NK-92 (cell line): ENCODE measurements around the gene WWOX.

Experiments
- DNase-seq: peaks from one replicate; lab custom pipeline; 2025; ENCODE audit not compliant: unreplicated experiment; lab: John Stamatoyannopoulos, UW

The WWOX gene

DNA sequence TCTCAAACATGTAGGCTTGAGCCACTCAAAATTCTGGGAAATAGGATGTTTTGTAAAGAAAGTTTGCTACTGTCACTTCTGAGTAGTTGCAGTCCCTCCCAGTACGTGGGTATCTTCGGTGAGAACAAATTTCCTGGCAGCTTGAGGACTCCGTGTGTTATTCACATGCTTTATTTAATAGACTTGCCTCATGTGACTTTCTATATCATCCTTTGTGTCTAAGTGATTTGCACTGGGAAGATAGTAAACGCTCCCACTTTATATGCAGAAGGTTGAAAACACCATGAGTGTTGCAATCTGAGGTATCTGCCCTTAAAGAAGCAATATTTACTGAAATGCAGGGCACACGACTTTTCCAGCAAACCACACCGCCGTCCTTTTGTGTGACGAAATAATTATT is 857.4 kb downstream of the WWOX start:
- DNase-seq: no peak

DNA sequence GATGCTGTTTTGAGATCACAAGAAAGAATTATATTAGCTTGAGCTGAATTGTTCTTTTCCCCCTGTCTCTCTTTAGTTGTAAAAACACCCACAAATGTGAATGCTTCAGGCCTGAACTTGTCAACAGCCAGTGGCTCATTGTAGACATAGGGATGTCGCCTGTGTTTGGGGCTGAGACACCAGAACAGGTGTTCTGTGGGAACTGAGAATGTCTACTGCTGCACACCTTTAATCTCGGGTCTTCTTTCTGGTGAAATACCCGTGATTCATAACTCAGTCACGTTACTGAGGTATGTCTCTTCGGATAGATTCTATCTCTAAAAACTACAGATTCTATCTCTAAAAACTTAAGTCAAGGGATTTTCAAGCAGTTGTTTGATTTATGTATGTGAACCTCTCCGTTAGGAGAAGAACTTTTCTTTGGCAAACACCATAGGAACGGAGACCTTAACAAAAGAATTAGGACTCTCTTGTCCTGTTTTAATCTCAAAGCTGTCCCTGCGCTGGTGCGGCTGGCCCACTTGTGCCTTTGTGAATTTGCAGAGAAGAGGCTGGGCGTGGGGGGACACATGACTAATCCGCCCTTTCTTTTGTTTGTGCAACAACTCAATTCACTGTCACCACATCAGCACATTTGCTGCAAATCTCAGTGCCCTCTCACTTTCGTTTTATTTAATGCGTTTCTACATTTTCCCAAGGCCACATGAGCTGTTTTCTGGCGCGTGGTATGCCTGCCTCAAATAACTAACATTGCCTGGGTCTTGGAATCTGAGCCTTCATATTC is 858.1 kb downstream of the WWOX start:
- DNase-seq: no peak

DNA sequence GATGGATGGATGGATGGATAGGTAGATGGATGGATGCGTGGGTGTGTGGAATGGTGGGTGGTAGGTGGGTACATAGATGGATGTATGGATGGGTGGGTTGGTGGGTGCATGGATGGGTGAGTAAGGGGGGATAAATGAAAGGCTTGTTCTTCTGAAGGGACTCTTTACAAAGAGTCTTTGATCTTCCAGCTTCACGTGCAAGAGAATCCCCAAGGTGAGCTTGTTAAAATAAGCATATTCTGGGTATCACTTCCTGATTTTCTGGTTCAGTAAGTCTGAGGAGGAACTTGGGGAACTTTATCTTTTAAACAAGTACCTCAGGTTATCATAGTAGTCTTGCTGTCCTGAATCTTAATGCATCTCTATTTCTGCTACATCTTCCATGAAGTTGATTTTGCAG is 862.0 kb downstream of the WWOX start:
- DNase-seq: no peak

DNA sequence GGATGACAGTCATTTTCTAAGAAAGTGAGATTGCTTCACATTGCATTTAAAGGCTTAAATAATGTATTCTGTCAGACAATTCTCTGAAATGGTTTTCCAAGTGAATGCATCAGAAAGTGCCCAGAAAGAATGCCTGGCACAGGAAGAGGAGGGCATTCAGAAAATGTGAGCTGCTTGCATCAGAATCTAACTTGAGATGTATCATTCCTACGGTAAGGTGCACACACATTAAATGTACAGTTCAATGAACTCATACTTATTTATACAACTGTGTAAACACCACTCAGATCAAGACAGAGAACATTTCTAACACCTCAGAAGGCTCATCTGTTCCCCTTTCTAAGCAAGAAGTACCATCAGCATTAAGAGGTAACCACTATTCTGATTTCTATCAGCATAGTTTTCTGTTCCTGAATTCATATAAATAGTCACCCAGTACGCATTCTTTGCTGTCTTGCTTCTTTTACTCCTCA is 863.0 kb downstream of the WWOX start:
- DNase-seq: no peak

DNA sequence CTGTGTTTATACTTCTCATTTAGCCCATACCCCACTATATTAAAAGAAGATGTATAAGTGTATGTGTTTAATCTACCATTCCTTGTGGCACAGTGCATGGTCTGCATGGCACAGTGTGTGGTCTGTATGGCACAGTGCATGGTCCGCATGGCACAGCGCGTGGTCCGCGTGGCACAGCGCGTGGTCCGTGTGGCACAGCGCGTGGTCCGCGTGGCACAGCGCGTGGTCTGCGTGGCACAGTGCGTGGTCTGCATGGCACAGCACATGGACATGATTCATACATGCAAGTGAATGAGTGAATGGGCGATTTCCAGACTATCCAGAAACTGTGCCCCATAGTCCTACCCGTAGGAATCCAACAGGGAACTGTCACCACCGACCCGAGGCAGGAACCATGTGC is 868.5 kb downstream of the WWOX start:
- no peak for DNase-seq

DNA sequence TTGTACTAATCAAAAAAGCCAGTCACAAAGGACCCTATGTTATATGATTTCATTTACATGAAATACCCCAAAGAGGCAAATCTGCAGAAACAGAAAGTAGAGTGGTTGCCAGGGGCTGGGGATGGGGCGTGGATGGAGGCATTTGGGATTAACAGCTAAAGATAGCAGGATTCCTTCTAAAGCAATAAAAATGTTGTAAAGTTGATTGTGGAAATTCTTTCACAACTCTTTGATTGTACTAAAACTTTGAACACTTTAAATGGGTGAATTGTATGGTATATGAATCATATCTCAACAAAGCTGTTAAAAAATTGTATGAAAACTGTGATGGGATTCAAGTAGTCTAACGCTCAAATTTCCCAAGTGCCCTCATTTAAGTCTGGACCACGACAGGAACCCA is 870.3 kb downstream of the WWOX start:
- DNase-seq: no peak

DNA sequence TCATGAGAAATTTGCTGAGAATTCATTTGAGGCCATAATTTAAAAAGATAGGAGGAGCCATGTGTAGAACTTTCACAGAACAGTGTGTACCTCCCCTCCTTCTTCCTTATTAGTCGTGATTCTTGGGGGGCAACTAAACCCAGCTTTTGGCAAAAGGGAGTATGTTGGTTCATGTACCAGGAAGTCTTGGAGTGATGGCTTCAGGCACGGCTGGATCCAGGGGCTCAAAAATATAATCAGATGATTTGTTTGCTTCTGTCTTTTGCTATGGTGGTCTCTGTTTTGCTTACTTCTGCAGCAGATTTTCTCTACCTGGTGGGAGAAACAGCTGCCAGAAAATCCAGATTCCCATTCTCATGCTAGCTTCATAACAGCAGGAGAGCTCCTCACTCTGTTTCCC is 871.2 kb downstream of the WWOX start:
- no peak for DNase-seq

DNA sequence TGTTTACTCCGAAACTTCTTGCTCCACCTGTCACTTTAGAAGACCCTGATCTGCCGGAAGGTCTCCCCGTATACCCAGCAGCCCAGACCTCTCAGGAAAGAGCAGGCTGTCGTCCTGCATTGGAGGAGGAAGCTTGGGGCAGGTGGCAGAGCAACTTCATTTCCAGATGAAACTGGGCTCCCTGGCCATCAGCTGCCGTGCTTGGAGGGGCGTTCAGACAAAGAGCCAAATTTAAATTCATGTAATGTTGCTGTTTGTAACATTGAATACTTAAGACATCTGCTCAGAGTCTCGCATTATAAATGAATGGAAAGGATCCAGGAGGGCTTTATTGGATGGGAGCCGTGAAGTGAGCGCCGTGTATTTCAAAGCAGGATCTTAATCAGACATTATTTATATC is 872.6 kb downstream of the WWOX start:
- no peak for DNase-seq

DNA sequence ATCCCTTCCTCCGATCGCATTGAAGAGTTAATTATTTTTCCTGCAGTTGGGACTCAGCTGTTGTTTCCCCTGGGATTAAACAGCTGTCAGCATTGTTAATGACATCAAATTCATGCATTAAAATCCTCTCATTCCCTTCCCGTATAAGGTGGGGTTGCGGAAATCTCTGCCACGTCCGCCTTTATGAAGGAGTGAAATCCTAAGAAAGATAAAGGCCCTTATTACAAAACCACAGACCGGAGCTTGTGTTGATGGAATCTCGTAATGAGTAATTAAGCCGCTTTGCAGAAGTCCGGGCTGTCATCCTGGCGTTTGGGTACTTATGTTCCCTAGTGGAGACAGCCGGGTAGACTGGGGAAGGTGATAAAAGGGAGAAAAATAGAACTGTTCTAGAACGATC is 873.5 kb downstream of the WWOX start:
- DNase-seq: no peak

DNA sequence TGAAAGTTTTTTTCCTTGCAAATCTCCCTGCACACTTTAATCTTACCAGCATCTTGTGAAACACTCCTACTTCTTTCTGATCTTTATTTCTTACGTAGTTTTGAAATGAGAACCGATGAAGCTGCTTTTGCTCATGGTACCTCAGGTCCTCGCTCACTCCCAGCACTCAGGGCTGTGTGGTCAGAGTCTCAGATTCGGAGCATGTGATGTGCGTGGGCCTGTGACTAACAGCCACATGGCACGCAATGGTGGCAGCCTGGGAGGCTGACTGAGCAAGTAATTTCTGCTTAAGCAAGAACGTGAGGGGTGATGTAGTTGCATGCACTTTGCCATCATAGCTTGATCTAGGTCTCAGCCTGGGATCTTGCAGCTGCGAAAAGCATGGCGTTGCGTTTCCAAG is 876.8 kb downstream of the WWOX start:
- no peak for DNase-seq

DNA sequence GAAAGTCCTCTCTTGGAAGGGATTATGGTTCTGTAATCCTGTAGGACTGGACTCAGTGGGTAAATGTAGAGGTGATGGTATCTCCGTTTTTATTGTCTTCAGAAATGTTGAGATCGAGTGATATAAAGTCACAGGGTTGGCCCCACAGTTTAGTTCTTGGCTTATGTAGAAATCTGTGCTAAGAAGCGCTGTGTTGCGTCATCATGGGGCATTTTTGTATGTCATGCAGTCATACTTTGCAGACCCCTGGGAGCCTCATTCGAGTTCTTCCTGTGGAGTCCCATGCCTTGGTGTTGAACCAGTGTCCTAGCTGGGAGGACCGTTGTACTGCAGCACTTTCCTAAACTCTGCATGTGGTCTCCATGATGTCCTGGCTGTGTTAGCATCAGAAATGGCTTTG is 881.4 kb downstream of the WWOX start:
- DNase-seq: no peak

DNA sequence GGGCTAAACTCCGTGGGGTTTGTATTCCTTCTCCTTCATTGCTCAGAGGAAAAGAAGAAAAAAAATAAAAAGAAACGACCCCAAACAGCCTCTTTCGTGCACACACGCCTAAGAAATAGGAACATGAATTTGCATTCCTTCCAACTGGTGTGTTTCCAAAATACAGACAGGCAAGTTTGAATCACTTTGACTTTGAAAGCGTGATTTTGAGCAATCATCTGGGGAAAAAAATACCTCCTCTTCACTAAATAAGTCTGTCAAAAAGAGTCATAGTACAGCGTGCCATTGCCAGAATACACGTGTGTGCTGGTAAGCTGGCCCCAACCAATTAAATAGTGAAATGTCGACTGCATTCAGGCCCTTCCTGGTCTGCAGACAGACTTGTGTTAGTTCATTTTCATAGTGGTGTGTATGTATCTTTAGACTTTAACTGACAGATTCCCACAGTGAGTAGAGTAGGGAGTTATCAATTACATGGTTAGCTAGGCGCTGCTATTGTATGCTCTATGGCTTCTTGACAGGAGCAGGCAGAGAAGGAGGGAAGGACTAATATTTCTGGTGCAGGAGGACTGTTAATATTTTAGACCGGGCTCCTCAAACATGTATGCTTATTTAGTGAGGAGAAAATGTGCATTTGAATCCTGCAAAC is 882.8 kb downstream of the WWOX start:
- DNase-seq: no peak

DNA sequence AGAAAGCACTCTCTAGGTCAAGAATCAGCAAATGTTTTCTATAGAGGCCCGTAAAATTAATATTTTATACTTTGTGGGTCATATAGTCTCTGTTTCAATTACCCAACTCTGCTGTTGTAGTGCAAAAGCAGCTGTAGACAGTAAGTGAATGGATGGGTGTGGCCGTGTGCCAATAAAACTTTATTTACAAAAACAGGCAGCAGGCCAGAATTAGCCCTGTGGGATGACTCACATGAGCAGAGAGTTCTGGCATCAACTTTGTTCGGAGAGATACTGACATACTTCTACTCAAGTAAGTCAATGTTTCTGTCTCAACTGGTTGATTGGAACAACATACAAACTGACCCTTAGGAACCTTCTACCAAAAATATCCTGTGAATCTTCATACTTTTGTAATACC is 884.9 kb downstream of the WWOX start:
- DNase-seq: no peak

DNA sequence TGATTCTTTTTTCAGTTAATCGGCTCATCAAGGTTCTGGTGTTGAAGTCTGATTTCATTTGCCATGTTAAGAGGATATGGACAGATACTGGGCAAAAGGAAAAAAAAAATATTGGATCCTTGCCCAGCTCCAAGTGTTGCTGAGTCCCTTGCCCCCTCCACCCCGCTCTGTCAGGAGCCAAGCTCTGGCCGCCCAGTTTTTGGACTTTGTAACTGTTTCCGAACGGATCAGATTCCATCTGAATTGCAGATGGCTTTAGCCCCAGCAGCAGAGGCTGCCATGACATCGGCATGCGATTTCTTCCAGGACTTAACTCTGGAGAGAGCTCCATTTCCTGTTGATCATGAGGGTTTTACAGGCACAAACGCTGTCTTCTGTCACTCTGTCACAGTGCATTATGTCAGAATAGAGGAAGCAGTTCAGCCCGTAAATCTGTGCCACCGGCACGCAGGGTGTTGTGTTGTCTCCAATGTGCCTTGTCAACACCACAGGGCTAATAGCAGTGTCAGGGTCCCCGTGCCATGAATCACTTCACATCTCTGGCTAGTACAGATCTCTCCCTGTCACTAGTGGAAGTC is 885.5 kb downstream of the WWOX start:
- DNase-seq: no peak

DNA sequence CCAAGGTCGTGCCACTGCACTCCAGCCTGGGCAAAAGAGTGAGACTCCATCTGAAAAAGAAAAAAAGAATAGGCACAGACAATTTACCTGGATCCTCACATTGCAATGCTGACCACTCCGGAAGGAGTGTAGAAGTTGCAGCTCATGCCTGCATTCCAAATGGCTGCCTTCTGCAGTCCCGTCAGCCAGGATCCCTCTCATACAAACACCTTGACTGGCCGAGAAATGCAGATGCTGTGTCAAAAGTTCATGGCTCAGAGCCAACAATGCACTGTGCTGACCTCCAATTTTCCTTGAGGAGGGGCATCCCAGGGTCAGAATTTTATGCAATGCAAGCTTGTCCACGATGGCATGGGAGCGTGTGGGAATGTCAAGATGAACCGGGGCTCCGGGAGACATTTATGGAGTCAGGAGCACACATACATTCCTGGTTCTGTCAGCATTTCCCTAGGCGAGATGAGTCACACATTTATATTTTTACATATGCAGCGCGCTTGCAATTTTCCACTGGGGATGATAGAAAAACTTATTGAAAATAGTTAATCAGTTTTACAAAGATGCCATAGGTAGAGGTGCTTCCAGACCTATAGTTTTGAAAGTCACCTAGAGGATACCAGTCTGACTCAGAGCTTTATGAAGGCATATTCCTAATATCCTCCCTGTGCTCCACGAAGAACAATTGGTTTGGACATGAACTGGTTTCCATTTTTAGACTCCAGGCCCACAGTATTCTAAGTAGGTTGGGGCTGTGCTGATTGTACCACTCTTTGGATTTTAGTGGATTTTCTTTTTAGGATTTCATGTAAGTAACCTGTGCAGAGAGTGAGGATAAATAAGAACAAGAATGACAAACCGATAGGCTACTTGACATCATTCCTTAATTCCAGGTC is 886.5 kb downstream of the WWOX start:
- DNase-seq: no peak

DNA sequence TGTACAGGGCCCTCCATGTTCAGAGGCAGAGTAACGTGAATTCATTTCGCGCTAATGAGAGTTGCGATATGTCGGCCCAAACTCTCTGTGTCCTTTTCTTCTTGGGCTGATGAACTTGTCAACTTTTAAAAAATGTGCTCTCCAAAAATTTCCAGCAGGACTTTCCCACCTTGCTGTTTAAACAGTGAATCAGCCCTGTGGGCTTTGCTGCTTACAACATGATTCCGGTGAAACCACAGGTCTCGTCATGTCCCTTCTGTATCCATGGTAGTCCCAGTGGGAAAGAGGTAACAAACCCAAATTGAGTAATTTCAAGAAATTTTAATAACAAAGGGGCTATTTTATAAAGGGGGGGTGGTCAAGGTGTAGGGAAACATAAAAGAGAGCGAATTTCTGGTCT is 888.2 kb downstream of the WWOX start:
- DNase-seq: no peak

DNA sequence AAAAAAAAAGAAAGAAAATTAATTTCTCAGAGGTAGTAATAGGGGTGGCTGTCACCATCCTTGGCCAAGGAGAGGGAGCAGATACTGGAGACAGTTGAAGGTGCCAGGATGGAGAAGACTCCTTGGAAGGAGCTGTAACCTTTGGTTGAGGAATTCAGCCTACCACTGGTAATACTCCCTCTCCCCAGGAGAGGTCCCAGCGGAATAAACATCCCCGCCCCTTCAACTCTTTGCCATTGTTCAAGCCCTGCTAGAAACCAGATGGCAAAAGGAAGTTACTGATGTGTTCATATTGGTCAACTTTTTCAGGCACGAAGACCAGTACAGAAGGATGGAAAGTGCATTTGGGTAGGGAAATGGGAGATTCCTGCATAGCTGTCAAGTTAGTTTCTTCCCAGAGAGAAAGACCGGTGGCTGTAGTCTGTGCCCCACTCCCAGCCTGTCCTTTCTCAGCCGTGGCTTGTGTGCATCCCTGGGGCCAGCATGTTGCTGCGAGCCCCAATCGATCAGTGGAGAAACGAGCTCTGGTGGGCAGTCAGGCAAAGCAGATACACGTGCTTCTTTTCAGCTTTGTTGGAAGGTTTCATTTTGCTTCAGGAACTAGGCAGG is 889.0 kb downstream of the WWOX start:
- no peak for DNase-seq

DNA sequence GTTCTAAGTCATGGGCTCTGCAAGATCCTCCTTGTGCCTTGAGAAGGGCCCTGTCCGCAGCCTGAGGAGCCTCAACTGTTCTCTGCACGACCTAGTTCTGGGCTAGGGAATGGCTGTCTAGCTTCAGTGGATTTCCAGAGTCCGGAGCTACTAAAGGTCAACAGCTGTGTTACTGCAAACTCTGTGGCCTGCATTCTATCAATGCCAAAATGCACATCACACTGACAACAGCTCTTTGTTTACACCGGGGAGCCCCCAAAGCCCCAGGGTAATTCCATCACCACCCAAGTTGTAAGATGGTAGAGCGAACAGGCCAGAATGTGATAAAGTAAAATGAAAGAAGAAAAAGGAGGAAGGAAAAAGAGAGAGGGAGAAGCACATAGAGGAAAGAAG is 890.9 kb downstream of the WWOX start:
- no peak for DNase-seq

DNA sequence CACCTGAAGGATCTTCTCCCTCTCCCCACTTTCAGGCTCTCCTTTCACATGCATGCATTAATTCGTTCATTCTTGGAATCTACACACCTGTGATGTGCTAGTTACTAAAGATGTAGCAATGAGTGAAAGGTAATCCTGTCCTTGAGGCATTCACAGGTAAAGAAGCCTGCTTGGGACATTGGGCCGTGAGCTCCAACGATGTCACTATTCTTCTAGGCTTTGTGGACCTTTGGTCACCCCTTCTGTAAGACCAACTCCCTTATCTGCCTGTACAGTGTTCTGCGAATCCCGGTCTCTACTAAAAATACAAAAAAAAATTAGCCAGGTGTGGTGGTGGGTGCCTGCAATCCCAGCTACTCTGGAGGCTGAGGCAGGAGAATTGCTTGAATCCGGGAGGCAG is 892.5 kb downstream of the WWOX start:
- no peak for DNase-seq

DNA sequence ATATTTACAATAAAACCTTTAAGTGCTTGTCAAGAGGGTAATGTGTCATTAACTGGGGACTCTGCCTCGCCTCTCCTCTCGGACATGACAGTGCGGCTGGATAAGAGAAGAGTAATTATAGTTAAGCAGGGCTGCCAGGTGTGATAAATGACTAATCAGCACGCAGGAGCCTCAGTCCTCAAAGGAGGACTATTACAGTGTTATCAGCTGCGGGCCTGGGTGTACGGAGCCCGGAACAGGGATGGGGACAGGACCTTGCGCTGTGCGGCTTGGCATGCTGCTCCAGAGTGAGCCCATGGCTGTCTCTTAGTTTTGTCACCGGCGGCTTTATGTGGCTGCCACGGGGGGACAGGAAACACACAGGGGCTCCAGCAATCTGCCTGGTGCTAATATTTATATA is 893.9 kb downstream of the WWOX start:
- DNase-seq: no peak

DNA sequence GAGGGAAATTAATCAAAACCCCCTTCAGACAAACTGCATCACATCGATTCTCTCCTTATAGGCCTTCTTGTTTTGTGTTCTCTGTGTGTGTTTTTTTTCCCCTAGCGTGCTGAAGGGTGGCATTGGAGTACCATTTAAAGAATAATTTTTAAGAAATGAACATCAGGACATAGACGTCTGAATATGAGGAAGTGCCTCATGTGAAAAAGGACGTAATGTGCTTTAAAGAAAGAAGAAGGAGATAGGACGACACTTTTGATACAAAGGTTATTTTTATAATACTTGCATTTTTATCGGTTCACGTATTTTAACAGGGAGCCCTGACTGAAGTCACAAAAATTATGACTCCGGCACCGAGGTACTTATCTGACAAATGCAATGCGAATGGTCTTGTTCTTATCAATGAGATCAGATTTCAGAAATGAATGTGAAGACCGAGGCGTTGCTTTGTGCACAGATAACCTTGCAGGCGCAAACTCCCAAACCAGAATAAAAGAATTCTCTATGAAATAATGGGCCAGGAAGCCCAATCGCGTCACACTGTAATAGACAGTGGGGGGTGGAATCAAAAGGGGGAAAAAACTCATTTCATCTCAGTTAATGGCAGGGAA is 894.8 kb downstream of the WWOX start:
- DNase-seq: no peak
